GM23248 (cell line): ENCODE data around the gene NOTCH1. TPM values are rescaled to one million over a fixed set of nuclear protein-coding genes. Genes with fewer than 3 reads are reported as not detected.

Experiments
- DNase-seq: peaks from one replicate; pipeline ENCODE4 v3.0.0-alpha.2; 2015
- H2AFZ ChIP-seq: fragments of 200-600 bp; sonication (generic); 2 replicates; pipeline ENCODE4 v1.6.1; 2016; ENCODE audit warnings: antibody characterized with exemption
- H3F3A ChIP-seq: fragments of 200-600 bp; sonication (generic); 2 replicates; pipeline ENCODE4 v1.6.1; 2016; ENCODE audit warnings: mild to moderate bottlenecking, antibody characterized with exemption, mixed run types; ENCODE audit not compliant: insufficient read depth
- H3K27ac ChIP-seq: fragments of 200-600 bp; sonication (generic); 2 replicates; pipeline ENCODE4 v1.5.1; 2016; ENCODE audit warnings: mild to moderate bottlenecking
- H3K27me3 ChIP-seq: fragments of 200-600 bp; sonication (generic); replicated peaks from 2 replicates; pipeline ENCODE4 v1.6.1; 2016; ENCODE audit warnings: mild to moderate bottlenecking; ENCODE audit not compliant: insufficient read depth
- H3K36me3 ChIP-seq: fragments of 200-600 bp; sonication (generic); 2 replicates; pipeline ENCODE4 v1.6.1; 2016; ENCODE audit warnings: low read depth, mild to moderate bottlenecking
- H3K4me1 ChIP-seq: fragments of 200-600 bp; sonication (generic); 2 replicates; pipeline ENCODE4 v1.6.1; 2016; ENCODE audit warnings: mild to moderate bottlenecking; ENCODE audit not compliant: insufficient read depth
- H3K4me2 ChIP-seq: fragments of 200-600 bp; sonication (generic); one replicate; pipeline ENCODE4 v1.6.1; 2016; ENCODE audit warnings: mild to moderate bottlenecking; ENCODE audit not compliant: unreplicated experiment
- H3K4me3 ChIP-seq: fragments of 200-600 bp; sonication (generic); 2 replicates; pipeline ENCODE4 v1.5.1; 2016; ENCODE audit warnings: mild to moderate bottlenecking
- H3K79me2 ChIP-seq: fragments of 200-600 bp; sonication (generic); 2 replicates; pipeline ENCODE4 v1.6.1; 2016; ENCODE audit warnings: mild to moderate bottlenecking; ENCODE audit not compliant: insufficient read depth
- H3K9ac ChIP-seq: fragments of 200-600 bp; sonication (generic); 2 replicates; pipeline ENCODE4 v1.6.1; 2016; ENCODE audit warnings: mild to moderate bottlenecking
- H3K9me2 ChIP-seq: fragments of 200-600 bp; sonication (generic); 2 replicates; pipeline ENCODE4 v1.6.1; 2016; ENCODE audit warnings: mixed run types, mild to moderate bottlenecking, moderate library complexity; ENCODE audit not compliant: insufficient read depth
- H3K9me3 ChIP-seq: fragments of 200-600 bp; sonication (generic); one replicate; pipeline ENCODE4 v1.6.1; 2017; ENCODE audit warnings: low read depth
- H4K20me1 ChIP-seq: fragments of 200-600 bp; sonication (generic); 2 replicates; pipeline ENCODE4 v1.6.0; 2016; ENCODE audit not compliant: insufficient read depth
- EZH2 ChIP-seq: fragments of 200-600 bp; sonication (generic); IDR thresholded peaks from 2 replicates; pipeline ENCODE4 v1.6.1; 2018; ENCODE audit warnings: antibody characterized with exemption, mild to moderate bottlenecking; ENCODE audit not compliant: insufficient read depth, poor library complexity, severe bottlenecking
- EZH2phosphoT487 ChIP-seq: fragments of 200-600 bp; sonication (generic); IDR thresholded peaks from 2 replicates; pipeline ENCODE4 v1.6.1; 2018; ENCODE audit warnings: antibody characterized with exemption, moderate library complexity, mild to moderate bottlenecking, low read depth; ENCODE audit not compliant: insufficient read depth
- WGBS, 2 experiments: methylation state at CpG; one replicate each; pipeline ENCODE4 v1.1.6; 2015 to 2017; ENCODE audit warnings: low lambda C conversion rate in 2 of 2, low coverage in 1 of 2; ENCODE audit errors: missing lambda C conversion rate in 2 of 2; 5-methylcytosine and 5-hydroxymethylcytosine counted together
- in situ Hi-C: fragments of 300-500 bp; cut with MboI; formaldehyde crosslinking; loops from 2 replicates; pipeline ENCODE4 v1.15.0; 2020
- polyA plus RNA-seq: library from polyadenylated mRNA; unstranded; fragments of >200 nt; fragmentation: Nextera tagmentation; extraction: Ambion mirVana; gene quantifications from 2 replicates; pipeline ENCODE4 v1.2.1, GENCODE V29; 2016
- total RNA-seq: library from RNA; depleted of rRNA; stranded (reverse); fragments of >200 nt; shearing (Covaris generic); gene quantifications from 2 replicates; pipeline ENCODE4 v1.2.3, GENCODE V29; 2014

NOTCH1 gene
- total and polyA plus RNA-seq, 2 experiments from 2014 or later = 1.5 to 5.7 TPM

GRCh38 chr9:136467766-136468165 lies 78.1 kb downstream of the NOTCH1 start:
- peaks cover 68% of the 10 kb centered on the region for H3K36me3 ChIP-seq
- no peaks in the 10 kb centered on the region for H3F3A ChIP-seq
- DNase-seq = no peak
- no peaks in the 10 kb centered on the region for H4K20me1 ChIP-seq
- no peaks in the 10 kb centered on the region for H3K9me3 ChIP-seq
- in situ Hi-C loops = no loop called here
- H3K9ac ChIP-seq = no peak overlapping the region
- H3K79me2 ChIP-seq = peaks cover 99% of the 10 kb centered on the region
- H3K4me2 ChIP-seq = no peak overlapping the region
- H3K4me1 ChIP-seq = no peaks in the 10 kb centered on the region
- no peak overlapping the region for H3K4me3 ChIP-seq
- WGBS, 2 experiments = 79 to 81% methylated on average over 15 of the region's 15 CpGs
- no peaks in the 10 kb centered on the region for H3K27me3 ChIP-seq
- no peaks in the 10 kb centered on the region for H3K9me2 ChIP-seq
- no peak overlapping the region for H3K27ac ChIP-seq
- H2AFZ ChIP-seq = no peak overlapping the region
- TF ChIP-seq EZH2phosphoT487 = no peak
- no peak for TF ChIP-seq EZH2

GRCh38 chr9:136466155-136466541 lies 79.7 kb downstream of the NOTCH1 start:
- no peaks in the 10 kb centered on the region for H3K9me2 ChIP-seq
- H3K9ac ChIP-seq = no peak overlapping the region
- no peak overlapping the region for H3K4me2 ChIP-seq
- TF ChIP-seq EZH2 = no peak
- TF ChIP-seq EZH2phosphoT487 = no peak
- no peaks in the 10 kb centered on the region for H4K20me1 ChIP-seq
- no peak for DNase-seq
- H3K4me3 ChIP-seq = no peak overlapping the region
- H2AFZ ChIP-seq = no peak overlapping the region
- in situ Hi-C loops = no loop called here
- no peak overlapping the region for H3K27ac ChIP-seq
- no peaks in the 10 kb centered on the region for H3K27me3 ChIP-seq
- no peaks in the 10 kb centered on the region for H3K9me3 ChIP-seq
- H3K4me1 ChIP-seq = no peaks in the 10 kb centered on the region
- peaks cover 97% of the 10 kb centered on the region for H3K79me2 ChIP-seq
- 95 to 96% methylated on average over 30 of the region's 30 CpGs for WGBS, 2 experiments
- H3F3A ChIP-seq = no peaks in the 10 kb centered on the region
- H3K36me3 ChIP-seq = peaks cover 65% of the 10 kb centered on the region

- H3K27ac ChIP-seq = no peak overlapping the region
- no peaks in the 10 kb centered on the region for H4K20me1 ChIP-seq
- H3K4me3 ChIP-seq = no peak overlapping the region
- no peaks in the 10 kb centered on the region for H3K27me3 ChIP-seq
- no peak overlapping the region for H2AFZ ChIP-seq
- TF ChIP-seq EZH2phosphoT487 (no peak), EZH2 (no peak)
- no peak overlapping the region for H3K9ac ChIP-seq
- H3K79me2 ChIP-seq = peaks cover 97% of the 10 kb centered on the region
- no peak overlapping the region for H3K4me2 ChIP-seq
- no peaks in the 10 kb centered on the region for H3K9me3 ChIP-seq
- in situ Hi-C loops = no loop called here
- H3K4me1 ChIP-seq = no peaks in the 10 kb centered on the region
- no peaks in the 10 kb centered on the region for H3K9me2 ChIP-seq
- H3K36me3 ChIP-seq = peaks cover 67% of the 10 kb centered on the region
- H3F3A ChIP-seq = no peaks in the 10 kb centered on the region
- DNase-seq = no peak
- WGBS, 2 experiments = 88% methylated on average over 26 to 27 of the region's 27 CpGs
Observed at GRCh38 chr9:136465500-136466154, 80.2 kb downstream of the NOTCH1 start.

GRCh38 chr9:136464241-136464640 lies 81.6 kb downstream of the NOTCH1 start:
- H3F3A ChIP-seq = no peaks in the 10 kb centered on the region
- H4K20me1 ChIP-seq = no peaks in the 10 kb centered on the region
- no peak overlapping the region for H3K4me2 ChIP-seq
- H3K79me2 ChIP-seq = peaks cover 95% of the 10 kb centered on the region
- H3K9me2 ChIP-seq = no peaks in the 10 kb centered on the region
- no peak for DNase-seq
- TF ChIP-seq EZH2 (no peak), EZH2phosphoT487 (no peak)
- no peak overlapping the region for H3K9ac ChIP-seq
- H2AFZ ChIP-seq = no peak overlapping the region
- WGBS, 2 experiments = 87 to 89% methylated on average over 6 of the region's 6 CpGs
- in situ Hi-C loops = no loop called here
- H3K4me3 ChIP-seq = no peak overlapping the region
- no peaks in the 10 kb centered on the region for H3K9me3 ChIP-seq
- H3K27me3 ChIP-seq = no peaks in the 10 kb centered on the region
- H3K27ac ChIP-seq = no peak overlapping the region
- H3K4me1 ChIP-seq = no peaks in the 10 kb centered on the region
- H3K36me3 ChIP-seq = peaks cover 69% of the 10 kb centered on the region
